ENCODE data around the gene SERPINA4. TPM values are rescaled to one million over a fixed set of nuclear protein-coding genes. Genes with fewer than 3 reads are reported as not detected.

SERPINA4 gene
- total and polyA plus RNA-seq, 2 donors (not counting 3 experiments of a cell fraction or from before 2014, with no cell fraction given), result not detected

DNA sequence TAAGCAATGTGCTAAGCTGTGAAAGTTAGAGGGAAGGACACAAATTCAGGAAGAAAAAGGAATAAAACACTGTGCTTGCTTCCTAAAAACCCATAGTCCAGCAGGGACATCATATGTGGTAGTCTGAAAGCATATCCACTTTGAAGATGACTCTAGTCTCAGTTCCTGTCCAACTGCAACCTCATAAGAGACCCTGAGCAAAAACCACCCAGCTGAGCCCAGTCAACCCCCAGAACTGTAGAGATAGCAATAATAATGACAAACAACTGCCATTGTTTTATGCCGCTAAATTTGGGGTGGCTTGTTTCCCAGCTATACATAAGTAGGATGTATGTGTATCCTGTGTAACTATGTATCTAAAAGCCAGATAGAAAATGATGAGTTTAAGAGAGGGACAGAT, 3.9 kb upstream of the SERPINA4 start:
- Histone ChIP-seq H3K27ac (ENCODE audit: insufficient read depth, low read depth, low read length) (no peak overlapping the region), H3K9ac (replicated peaks; ENCODE audit: extremely low read depth, insufficient read depth, low read length) (no peak overlapping the region), H3K27me3 (ENCODE audit: control insufficient read depth in 2 of 2, insufficient read depth in 2 of 2, low read length in 2 of 2) (no peaks in the 10 kb centered on the region), H3K9me3 (replicated peaks; ENCODE audit: control insufficient read depth, insufficient read depth, low read length) (no peaks in the 10 kb centered on the region), H3K79me2 (ENCODE audit: control insufficient read depth, insufficient read depth, low read length) (no peaks in the 10 kb centered on the region), H3K4me3 (replicated peaks in 1 of 3; ENCODE audit: insufficient read depth in 1 of 3, low read depth in 1 of 3, low read length in 3 of 3) (no peak overlapping the region), H4K20me1 (replicated peaks; ENCODE audit: control insufficient read depth, extremely low read depth, insufficient read depth, low read length) (no peaks in the 10 kb centered on the region), H3K4me1 (ENCODE audit: control insufficient read depth, extremely low read depth, insufficient read depth, low read length) (no peaks in the 10 kb centered on the region), H3K4me2 (ENCODE audit: insufficient read depth, low read length) (no peak overlapping the region), H2AFZ (ENCODE audit: low read depth, low read length) (no peak overlapping the region), H3K9me1 (replicated peaks; ENCODE audit: control insufficient read depth, extremely low read depth, insufficient read depth, low read length) (no peaks in the 10 kb centered on the region), H3K36me3 (ENCODE audit: control insufficient read depth in 2 of 2, extremely low read depth in 1 of 2, insufficient read depth in 2 of 2, low read length in 2 of 2) (no peaks in the 10 kb centered on the region)
- TF ChIP-seq MYC (IDR thresholded peaks at IDR 0.05; ENCODE audit: low read depth, low read length) (no peak), POLR2A (IDR thresholded peaks at IDR 0.05; ENCODE audit: low read depth, low read length) (no peak), POLR2AphosphoS5 (IDR thresholded peaks at IDR 0.05; ENCODE audit: insufficient read depth, low read depth, low read length) (no peak), JUN (IDR thresholded peaks at IDR 0.05; ENCODE audit: borderline replicate concordance, insufficient read depth, insufficient read length, low read depth) (no peak), EZH2 (IDR thresholded peaks at IDR 0.05; ENCODE audit: borderline replicate concordance, low read depth, low read length, severe bottlenecking) (no peak), GATA2 (IDR thresholded peaks at IDR 0.05; ENCODE audit: insufficient read depth, insufficient read length, low read depth, low read length) (no peak), FOS (IDR thresholded peaks at IDR 0.05; ENCODE audit: borderline replicate concordance, insufficient read depth, low read length) (no peak)
- TF ChIP-seq, protein P1, sequence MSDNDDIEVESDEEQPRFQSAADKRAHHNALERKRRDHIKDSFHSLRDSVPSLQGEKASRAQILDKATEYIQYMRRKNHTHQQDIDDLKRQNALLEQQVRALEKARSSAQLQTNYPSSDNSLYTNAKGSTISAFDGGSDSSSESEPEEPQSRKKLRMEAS (IDR thresholded peaks at IDR 0.05; ENCODE audit: insufficient read depth, insufficient read length), result no peak
- TF ChIP-seq, protein P2, sequence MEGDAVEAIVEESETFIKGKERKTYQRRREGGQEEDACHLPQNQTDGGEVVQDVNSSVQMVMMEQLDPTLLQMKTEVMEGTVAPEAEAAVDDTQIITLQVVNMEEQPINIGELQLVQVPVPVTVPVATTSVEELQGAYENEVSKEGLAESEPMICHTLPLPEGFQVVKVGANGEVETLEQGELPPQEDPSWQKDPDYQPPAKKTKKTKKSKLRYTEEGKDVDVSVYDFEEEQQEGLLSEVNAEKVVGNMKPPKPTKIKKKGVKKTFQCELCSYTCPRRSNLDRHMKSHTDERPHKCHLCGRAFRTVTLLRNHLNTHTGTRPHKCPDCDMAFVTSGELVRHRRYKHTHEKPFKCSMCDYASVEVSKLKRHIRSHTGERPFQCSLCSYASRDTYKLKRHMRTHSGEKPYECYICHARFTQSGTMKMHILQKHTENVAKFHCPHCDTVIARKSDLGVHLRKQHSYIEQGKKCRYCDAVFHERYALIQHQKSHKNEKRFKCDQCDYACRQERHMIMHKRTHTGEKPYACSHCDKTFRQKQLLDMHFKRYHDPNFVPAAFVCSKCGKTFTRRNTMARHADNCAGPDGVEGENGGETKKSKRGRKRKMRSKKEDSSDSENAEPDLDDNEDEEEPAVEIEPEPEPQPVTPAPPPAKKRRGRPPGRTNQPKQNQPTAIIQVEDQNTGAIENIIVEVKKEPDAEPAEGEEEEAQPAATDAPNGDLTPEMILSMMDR (IDR thresholded peaks at IDR 0.05; ENCODE audit: extremely low read depth in 1 of 2, insufficient read depth in 1 of 2, low read depth in 1 of 2, low read length in 2 of 2), result no peak
- intact Hi-C loops (cut with micrococcal nuclease), result no loop called here
- DNase-seq (ENCODE audit: low read depth, low spot score) (no peak), FAIRE-seq (no peak)
- ChIA-PET POLR2A (no interaction called here), CTCF (interaction anchor here (1.0 to 1.7 kb wide), 2 partner anchors 8 to 34 kb away, joined by 3 read pairs; no protein-coding TSS in a partner anchor)
- no TSS peak for BruUV-seq (replicated peaks)
- dilution Hi-C loops (cut with MboI; ENCODE audit: extremely low pct_ligation_motif_present, low sequenced_read_pairs), result no loop called here

All from endothelial cell of umbilical vein (primary cell).